ENCODE results near the gene UGT1A9.

Gene UGT1A9

GRCh38 chr2:233816771-233817170, 145.1 kb downstream of the UGT1A9 start:
- in situ Hi-C loops (cut with MboI; ENCODE audit: low pct_unique_long_range_greater_than_20kb, low sequenced_read_pairs, unreplicated experiment): no loop called here
- no peak for TF ChIP-seq CTCF (IDR thresholded peaks at IDR 0.05; ENCODE audit: extremely low read depth, insufficient read depth, missing control alignments)
- no peak for DNase-seq (ENCODE audit: low spot score)

- in situ Hi-C loops (cut with MboI; ENCODE audit: low pct_unique_long_range_greater_than_20kb, low sequenced_read_pairs, unreplicated experiment): no loop called here
- TF ChIP-seq CTCF (IDR thresholded peaks at IDR 0.05; ENCODE audit: extremely low read depth, insufficient read depth, missing control alignments): no peak
- no peak for DNase-seq (ENCODE audit: low spot score)
Observed at GRCh38 chr2:233817361-233817911, 145.7 kb downstream of the UGT1A9 start.

GRCh38 chr2:233817995-233818638, 146.4 kb downstream of the UGT1A9 start:
- in situ Hi-C loops (cut with MboI; ENCODE audit: low pct_unique_long_range_greater_than_20kb, low sequenced_read_pairs, unreplicated experiment): no loop called here
- DNase-seq (ENCODE audit: low spot score): no peak
- no peak for TF ChIP-seq CTCF (IDR thresholded peaks at IDR 0.05; ENCODE audit: extremely low read depth, insufficient read depth, missing control alignments)

GRCh38 chr2:233818639-233819621, 147.2 kb downstream of the UGT1A9 start:
- TF ChIP-seq CTCF (IDR thresholded peaks at IDR 0.05; ENCODE audit: extremely low read depth, insufficient read depth, missing control alignments): no peak
- no peak for DNase-seq (ENCODE audit: low spot score)
- in situ Hi-C loops (cut with MboI; ENCODE audit: low pct_unique_long_range_greater_than_20kb, low sequenced_read_pairs, unreplicated experiment): no loop called here

GRCh38 chr2:233819884-233820773, 148.4 kb downstream of the UGT1A9 start:
- in situ Hi-C loops (cut with MboI; ENCODE audit: low pct_unique_long_range_greater_than_20kb, low sequenced_read_pairs, unreplicated experiment): no loop called here

More at GRCh38 chr2:233819884-233820773, 148.4 kb downstream of the UGT1A9 start:
- TF ChIP-seq CTCF (IDR thresholded peaks at IDR 0.05; ENCODE audit: extremely low read depth, insufficient read depth, missing control alignments): no peak
- DNase-seq (ENCODE audit: low spot score): no peak
